Measurements from ENCODE around the gene PRKCE.

Gene PRKCE

GRCh38 chr2:45962177-45962921, 310.9 kb downstream of the PRKCE start:
- DNase-seq (ENCODE audit: low read depth, low spot score), result no peak

- no peak for DNase-seq (ENCODE audit: low read depth, low spot score)
Observed at GRCh38 chr2:45963816-45964215, 312.3 kb downstream of the PRKCE start.

GRCh38 chr2:45964223-45964841, 312.9 kb downstream of the PRKCE start:
- DNase-seq (ENCODE audit: low read depth, low spot score), result no peak

- DNase-seq (ENCODE audit: low read depth, low spot score), result no peak
Observed at GRCh38 chr2:45964906-45965305, 313.4 kb downstream of the PRKCE start.

- DNase-seq (ENCODE audit: low read depth, low spot score), result no peak
Observed at GRCh38 chr2:45965871-45966498, 314.5 kb downstream of the PRKCE start.

- DNase-seq (ENCODE audit: low read depth, low spot score), result no peak
Observed at GRCh38 chr2:45968946-45969584, 317.6 kb downstream of the PRKCE start.

- DNase-seq (ENCODE audit: low read depth, low spot score), result no peak
Observed at GRCh38 chr2:45973426-45973825, 322.0 kb downstream of the PRKCE start.

GRCh38 chr2:45974056-45974455, 322.6 kb downstream of the PRKCE start:
- no peak for DNase-seq (ENCODE audit: low read depth, low spot score)

GRCh38 chr2:45974762-45975408, 323.4 kb downstream of the PRKCE start:
- no peak for DNase-seq (ENCODE audit: low read depth, low spot score)

- no peak for DNase-seq (ENCODE audit: low read depth, low spot score)
Observed at GRCh38 chr2:45975752-45976517, 324.5 kb downstream of the PRKCE start.

GRCh38 chr2:45978302-45978859, 326.9 kb downstream of the PRKCE start:
- no peak for DNase-seq (ENCODE audit: low read depth, low spot score)

- DNase-seq (ENCODE audit: low read depth, low spot score), result no peak
Observed at GRCh38 chr2:45979065-45979464, 327.6 kb downstream of the PRKCE start.

- DNase-seq (ENCODE audit: low read depth, low spot score), result no peak
Observed at GRCh38 chr2:45980161-45980865, 328.8 kb downstream of the PRKCE start.

- DNase-seq (ENCODE audit: low read depth, low spot score), result no peak
Observed at GRCh38 chr2:45981384-45981930, 330.0 kb downstream of the PRKCE start.

GRCh38 chr2:45982096-45982495, 330.6 kb downstream of the PRKCE start:
- no peak for DNase-seq (ENCODE audit: low read depth, low spot score)

- DNase-seq (ENCODE audit: low read depth, low spot score), result no peak
Observed at GRCh38 chr2:45983213-45983612, 331.7 kb downstream of the PRKCE start.

- DNase-seq (ENCODE audit: low read depth, low spot score), result no peak
Observed at GRCh38 chr2:45984366-45984765, 332.9 kb downstream of the PRKCE start.

GRCh38 chr2:45984896-45985473, 333.5 kb downstream of the PRKCE start:
- no peak for DNase-seq (ENCODE audit: low read depth, low spot score)

- DNase-seq (ENCODE audit: low read depth, low spot score), result no peak
Observed at GRCh38 chr2:45986509-45986908, 335.0 kb downstream of the PRKCE start.

GRCh38 chr2:45987856-45988255, 336.4 kb downstream of the PRKCE start:
- DNase-seq (ENCODE audit: low read depth, low spot score), result no peak
